A673 (cell line): ENCODE results near the gene CFAP58.

Experiments
- EZH2 ChIP-seq: fragments of 200-600 bp; sonication (generic); IDR thresholded peaks from 2 replicates; pipeline ENCODE4 v1.6.1; 2017; ENCODE audit warnings: borderline replicate concordance, low read depth, mild to moderate bottlenecking, mixed read lengths, antibody characterized with exemption, low read length; ENCODE audit not compliant: poor library complexity, severe bottlenecking
- TF ChIP-seq, protein P1 (sequence below): fragments of 300-800, 200-600 bp; sonication (generic); conservative IDR thresholded peaks from 2 replicates; pipeline ENCODE4 v1.5.1; 2017; ENCODE audit warnings: low read depth, mild to moderate bottlenecking, antibody characterized with exemption, low read length, moderate library complexity, mixed read lengths

DNA sequence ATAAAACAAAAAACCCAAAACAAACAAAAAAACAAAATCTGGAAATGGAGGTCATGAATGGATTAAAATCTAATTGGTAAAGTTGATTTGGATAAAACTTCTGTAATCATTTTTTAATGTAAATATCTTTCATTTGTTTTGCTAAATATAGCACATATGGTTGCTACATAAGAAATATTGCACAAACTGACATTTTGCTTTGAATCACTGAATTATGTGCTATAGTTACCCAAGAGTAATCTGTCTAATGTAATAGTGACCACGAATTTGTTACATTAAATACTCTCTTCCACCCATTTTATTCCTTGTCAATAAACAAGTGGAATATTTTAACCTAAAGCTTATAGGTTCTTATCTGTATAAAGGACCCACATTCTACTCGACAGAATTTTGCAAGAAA is 6.2 kb downstream of the CFAP58 start:
- TF ChIP-seq EZH2: no peak
- TF ChIP-seq, protein P1, sequence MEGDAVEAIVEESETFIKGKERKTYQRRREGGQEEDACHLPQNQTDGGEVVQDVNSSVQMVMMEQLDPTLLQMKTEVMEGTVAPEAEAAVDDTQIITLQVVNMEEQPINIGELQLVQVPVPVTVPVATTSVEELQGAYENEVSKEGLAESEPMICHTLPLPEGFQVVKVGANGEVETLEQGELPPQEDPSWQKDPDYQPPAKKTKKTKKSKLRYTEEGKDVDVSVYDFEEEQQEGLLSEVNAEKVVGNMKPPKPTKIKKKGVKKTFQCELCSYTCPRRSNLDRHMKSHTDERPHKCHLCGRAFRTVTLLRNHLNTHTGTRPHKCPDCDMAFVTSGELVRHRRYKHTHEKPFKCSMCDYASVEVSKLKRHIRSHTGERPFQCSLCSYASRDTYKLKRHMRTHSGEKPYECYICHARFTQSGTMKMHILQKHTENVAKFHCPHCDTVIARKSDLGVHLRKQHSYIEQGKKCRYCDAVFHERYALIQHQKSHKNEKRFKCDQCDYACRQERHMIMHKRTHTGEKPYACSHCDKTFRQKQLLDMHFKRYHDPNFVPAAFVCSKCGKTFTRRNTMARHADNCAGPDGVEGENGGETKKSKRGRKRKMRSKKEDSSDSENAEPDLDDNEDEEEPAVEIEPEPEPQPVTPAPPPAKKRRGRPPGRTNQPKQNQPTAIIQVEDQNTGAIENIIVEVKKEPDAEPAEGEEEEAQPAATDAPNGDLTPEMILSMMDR: no peak
